Retinal pigment epithelial cell (primary cell): Measurements from ENCODE around the gene CLN3.
"Not testable (repeated sequence)": the region's sequence is repeated elsewhere in the genome, so short reads cannot be mapped to it uniquely, and the experiment has no call there.

Source experiments
- DNase-seq: peaks from one replicate; pipeline ENCODE4 v3.0.0-alpha.2; 2010; ENCODE audit warnings: low read depth
- H3K4me3 ChIP-seq: 2 replicates; pipeline ENCODE4 v1.5.1; 2011; ENCODE audit warnings: mild to moderate bottlenecking, low read length, control low read depth, moderate library complexity
- TF ChIP-seq, protein P1 (sequence below): conservative IDR thresholded peaks from 2 replicates; pipeline ENCODE4 v1.5.1; 2011; ENCODE audit warnings: low read depth, low read length, control low read depth, inconsistent platforms

Gene CLN3

GRCh38 chr16:28534542-28535373 is 42.9 kb upstream of the CLN3 start:
- H3K4me3 ChIP-seq, result no peak overlapping the region
- TF ChIP-seq, protein P1, sequence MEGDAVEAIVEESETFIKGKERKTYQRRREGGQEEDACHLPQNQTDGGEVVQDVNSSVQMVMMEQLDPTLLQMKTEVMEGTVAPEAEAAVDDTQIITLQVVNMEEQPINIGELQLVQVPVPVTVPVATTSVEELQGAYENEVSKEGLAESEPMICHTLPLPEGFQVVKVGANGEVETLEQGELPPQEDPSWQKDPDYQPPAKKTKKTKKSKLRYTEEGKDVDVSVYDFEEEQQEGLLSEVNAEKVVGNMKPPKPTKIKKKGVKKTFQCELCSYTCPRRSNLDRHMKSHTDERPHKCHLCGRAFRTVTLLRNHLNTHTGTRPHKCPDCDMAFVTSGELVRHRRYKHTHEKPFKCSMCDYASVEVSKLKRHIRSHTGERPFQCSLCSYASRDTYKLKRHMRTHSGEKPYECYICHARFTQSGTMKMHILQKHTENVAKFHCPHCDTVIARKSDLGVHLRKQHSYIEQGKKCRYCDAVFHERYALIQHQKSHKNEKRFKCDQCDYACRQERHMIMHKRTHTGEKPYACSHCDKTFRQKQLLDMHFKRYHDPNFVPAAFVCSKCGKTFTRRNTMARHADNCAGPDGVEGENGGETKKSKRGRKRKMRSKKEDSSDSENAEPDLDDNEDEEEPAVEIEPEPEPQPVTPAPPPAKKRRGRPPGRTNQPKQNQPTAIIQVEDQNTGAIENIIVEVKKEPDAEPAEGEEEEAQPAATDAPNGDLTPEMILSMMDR, result no peak
- no peak for DNase-seq

DNA sequence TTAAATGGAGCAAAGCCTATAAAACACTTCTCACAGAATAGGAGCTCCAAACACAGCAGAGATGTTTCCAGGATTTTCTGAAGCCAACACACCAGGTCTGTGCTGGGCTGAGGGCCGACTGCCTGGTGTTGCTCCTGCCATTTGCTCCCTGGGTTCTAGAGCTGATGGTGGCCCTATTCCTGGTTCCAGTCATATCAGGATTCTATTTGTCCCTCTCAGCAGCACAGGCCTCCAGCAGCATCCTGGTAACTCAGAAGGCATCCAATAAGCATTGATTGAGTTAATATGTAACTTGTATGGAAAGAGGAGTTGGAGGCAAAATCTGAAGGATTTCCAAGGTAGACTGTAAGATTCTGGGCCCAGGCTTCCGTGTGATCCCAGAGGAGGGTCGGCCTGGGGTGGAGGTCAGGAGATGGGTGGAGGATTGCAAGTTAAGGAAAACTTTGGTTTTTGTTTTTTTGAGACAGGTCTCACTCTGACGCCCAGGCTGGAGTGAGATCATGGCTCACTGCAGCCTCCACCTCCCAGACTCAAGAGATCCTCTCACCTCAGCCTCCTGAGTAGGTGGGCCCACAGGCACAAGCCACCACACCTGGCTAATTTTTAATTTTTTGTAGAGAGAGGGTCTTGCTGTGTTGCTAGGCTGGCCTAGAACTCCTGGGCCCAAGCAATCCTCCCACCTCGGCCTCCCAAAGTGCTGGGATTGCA is 41.2 kb upstream of the CLN3 start:
- TF ChIP-seq, protein P1, result no peak
- no peak for DNase-seq

GRCh38 chr16:28531777-28532744 is 40.2 kb upstream of the CLN3 start:
- TF ChIP-seq, protein P1, result no peak
- no peak for DNase-seq
- no peak overlapping the region for H3K4me3 ChIP-seq

More for the DNA sequence above, 41.2 kb upstream of the CLN3 start:
- no peak overlapping the region for H3K4me3 ChIP-seq

- TF ChIP-seq, protein P1, result no peak
- no peak for DNase-seq
Measured at GRCh38 chr16:28529124-28529523, 37.2 kb upstream of the CLN3 start.

GRCh38 chr16:28528463-28528867 is 36.6 kb upstream of the CLN3 start:
- DNase-seq, result no peak
- TF ChIP-seq, protein P1, result no peak

More at GRCh38 chr16:28529124-28529523, 37.2 kb upstream of the CLN3 start:
- H3K4me3 ChIP-seq, result no peak overlapping the region

GRCh38 chr16:28527985-28528384 is 36.1 kb upstream of the CLN3 start:
- TF ChIP-seq, protein P1, result no peak
- DNase-seq, result no peak
- H3K4me3 ChIP-seq, result no peak overlapping the region

More at GRCh38 chr16:28528463-28528867, 36.6 kb upstream of the CLN3 start:
- H3K4me3 ChIP-seq, result no peak overlapping the region

DNA sequence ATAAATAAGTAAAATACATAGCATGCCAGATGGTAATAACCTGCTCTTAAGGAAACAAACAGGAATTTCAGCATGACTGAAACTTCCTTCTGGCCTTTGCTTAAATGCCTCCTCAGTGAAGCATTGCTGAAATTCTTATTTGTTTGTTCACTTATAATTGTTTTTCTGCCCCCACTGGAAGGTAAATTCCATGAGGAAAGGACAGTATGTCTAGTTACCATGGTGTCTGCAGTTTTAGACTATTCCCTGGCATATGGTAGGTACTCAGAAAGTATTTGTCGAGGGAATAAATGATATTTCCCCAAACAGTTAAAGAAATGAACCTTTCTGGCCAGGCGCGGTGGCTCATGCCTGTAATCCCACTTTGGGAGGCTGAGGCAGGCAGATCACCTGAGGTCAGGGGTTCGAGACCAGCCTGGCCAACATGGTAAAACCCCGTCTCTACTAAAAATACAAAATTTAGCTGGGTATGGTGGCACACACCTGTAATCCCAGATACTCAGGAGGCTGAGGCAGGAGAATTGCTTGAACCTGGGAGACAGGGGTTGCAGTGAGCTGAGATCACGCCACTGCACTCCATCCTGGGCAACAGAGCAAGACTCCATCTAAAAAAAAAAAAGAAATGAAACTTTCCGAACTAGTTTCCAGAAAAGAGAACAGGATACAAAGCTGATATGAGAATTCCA is 35.4 kb upstream of the CLN3 start:
- not testable (repeated sequence) for H3K4me3 ChIP-seq, DNase-seq
